Panc1 (cell line): Measurements from ENCODE around the gene WARS2. TPM values are rescaled to one million over a fixed set of nuclear protein-coding genes. Genes with fewer than 3 reads are reported as not detected.

Source experiments
- ATAC-seq: fragments of 200-7000 bp; cut with Tn5 transposase; 2 replicates; pipeline ENCODE4 v1.9.1; 2020; ENCODE audit warnings: mild to moderate bottlenecking, moderate library complexity
- BruUV-seq: library from RNA; stranded (reverse); fragments of 400-500 nt; replicated peaks from 2 replicates; lab custom pipeline; 2021; lab: Mats Ljungman, UMichigan
- CTCF ChIA-PET: fragments of 300-600 bp; sonication (Branson Sonifier 250); formaldehyde crosslinking; loops from one replicate; lab custom pipeline; 2022; ENCODE audit warnings: antibody characterized with exemption; lab: Charles Lee
- POLR2A ChIA-PET: fragments of 300-600 bp; sonication (Branson Sonifier 250); formaldehyde crosslinking; loops from one replicate; lab custom pipeline; 2022; ENCODE audit warnings: antibody characterized with exemption; lab: Charles Lee
- DNase-seq: peaks from one replicate; pipeline ENCODE4 v3.0.0-alpha.2; 2010; ENCODE audit warnings: low read depth, low spot score
- H3K27ac ChIP-seq: 2 replicates; pipeline ENCODE4 v1.5.1; 2011; ENCODE audit warnings: mild to moderate bottlenecking, low read length, inconsistent platforms
- H3K27me3 ChIP-seq: fragments of 200-500 bp; sonication (Bioruptor generic); 2 replicates; pipeline ENCODE4 v1.6.0; 2014; ENCODE audit warnings: low read length, inconsistent platforms; ENCODE audit not compliant: control insufficient read depth, insufficient read depth
- H3K36me3 ChIP-seq: fragments of 200-500 bp; sonication (Bioruptor generic); 2 replicates; pipeline ENCODE4 v1.5.1; 2014; ENCODE audit warnings: inconsistent platforms, mild to moderate bottlenecking, low read length, moderate library complexity; ENCODE audit not compliant: control insufficient read depth, insufficient read depth
- H3K4me1 ChIP-seq: 2 replicates; pipeline ENCODE4 v1.5.1; 2011; ENCODE audit warnings: inconsistent platforms, mild to moderate bottlenecking, low read length, moderate library complexity; ENCODE audit not compliant: control insufficient read depth, insufficient read depth
- H3K4me3 ChIP-seq, 2 experiments: 2 replicates each; pipeline ENCODE4 v1.5.1; 2011 to 2012; ENCODE audit warnings: low read depth in 2 of 2, low read length in 2 of 2, mild to moderate bottlenecking in 2 of 2, inconsistent platforms in 1 of 2, moderate library complexity in 1 of 2
- H3K9me3 ChIP-seq: fragments of 200-500 bp; sonication (Bioruptor generic); 2 replicates; pipeline ENCODE4 v1.5.1; 2014; ENCODE audit warnings: low read depth, mild to moderate bottlenecking, inconsistent platforms, low read length, moderate library complexity; ENCODE audit not compliant: control insufficient read depth, insufficient read depth
- CTCF ChIP-seq: fragments of 450-650 bp; IDR thresholded peaks from 2 replicates; pipeline ENCODE4 v1.5.1; 2017; ENCODE audit warnings: mild to moderate bottlenecking
- POLR2AphosphoS5 ChIP-seq: IDR thresholded peaks from 2 replicates; pipeline ENCODE4 v1.6.1; 2012; ENCODE audit warnings: mild to moderate bottlenecking, low read depth, low read length, moderate library complexity
- REST ChIP-seq, 2 experiments: IDR thresholded peaks; 2 replicates each; pipeline ENCODE4 v1.6.1; 2011 to 2012; ENCODE audit warnings: low read depth in 2 of 2, control low read depth in 1 of 2, low read length in 1 of 2, mild to moderate bottlenecking in 1 of 2, moderate library complexity in 1 of 2; ENCODE audit not compliant: insufficient read depth in 1 of 2
- SIN3A ChIP-seq: IDR thresholded peaks from 2 replicates; pipeline ENCODE4 v1.6.1; 2012; ENCODE audit warnings: low read depth, mild to moderate bottlenecking, low read length, moderate library complexity, borderline replicate concordance; ENCODE audit not compliant: insufficient read depth
- TCF7L2 ChIP-seq: IDR thresholded peaks from 2 replicates; pipeline ENCODE4 v1.6.1; 2011; ENCODE audit warnings: mild to moderate bottlenecking, low read depth, low read length, inconsistent platforms
- in situ Hi-C: cut with HindIII; loops from 2 replicates; pipeline ENCODE4 v1.10.0; 2016; ENCODE audit warnings: low sequenced_read_pairs, low pct_unique_long_range_greater_than_20kb
- intact Hi-C: fragments of 100-400 bp; cut with micrococcal nuclease; formaldehyde crosslinking; loops from one replicate; pipeline ENCODE4 v1.10.0; 2022; ENCODE audit not compliant: unreplicated experiment
- total RNA-seq: library from RNA; stranded (reverse); gene quantifications from one replicate; pipeline ENCODE4 v1.2.1, GENCODE V29; 2021; ENCODE audit not compliant: unreplicated experiment

WARS2 gene
- total RNA-seq, 1 experiment from 2014 or later: 6.6 TPM

GRCh38 chr1:119132179-119132578 lies 8.3 kb downstream of the WARS2 start:
- CTCF ChIA-PET: no interaction called here
- ATAC-seq: no peak
- intact Hi-C loops: no loop called here
- H3K9me3 ChIP-seq: no peaks in the 10 kb centered on the region
- no peak for TF ChIP-seq SIN3A
- no peak for TF ChIP-seq POLR2AphosphoS5
- no peak for TF ChIP-seq CTCF
- TF ChIP-seq TCF7L2: no peak
- no peak for TF ChIP-seq REST (IDR thresholded peaks at IDR 0.05; ENCODE audit: insufficient read depth in 1 of 2, low read depth in 2 of 2, low read length in 1 of 2)
- POLR2A ChIA-PET: no interaction called here
- H3K27me3 ChIP-seq: no peaks in the 10 kb centered on the region
- H3K27ac ChIP-seq: no peak overlapping the region
- no peak overlapping the region for H3K4me3 ChIP-seq
- DNase-seq: no peak
- no peaks in the 10 kb centered on the region for H3K36me3 ChIP-seq
- BruUV-seq: no TSS peak
- in situ Hi-C loops: no loop called here
- H3K4me1 ChIP-seq: no peaks in the 10 kb centered on the region

- BruUV-seq: no TSS peak
- in situ Hi-C loops (no loop called here), intact Hi-C loops (no loop called here)
- DNase-seq (no peak), ATAC-seq (no peak)
- Histone ChIP-seq H3K27ac (no peak overlapping the region), H3K9me3 (no peaks in the 10 kb centered on the region), H3K27me3 (no peaks in the 10 kb centered on the region), H3K4me3 (no peak overlapping the region), H3K36me3 (no peaks in the 10 kb centered on the region), H3K4me1 (no peaks in the 10 kb centered on the region)
- ChIA-PET CTCF (no interaction called here), POLR2A (no interaction called here)
- TF ChIP-seq REST (IDR thresholded peaks at IDR 0.05; ENCODE audit: insufficient read depth in 1 of 2, low read depth in 2 of 2, low read length in 1 of 2) (no peak), TCF7L2 (no peak), POLR2AphosphoS5 (no peak), SIN3A (no peak), CTCF (no peak)
These were observed 14.6 kb downstream of the WARS2 start for GRCh38 chr1:119125874-119126273.
